T-helper 2 cell treated with Interferon-gamma antibody and Interleukin-4, amounts not matched to agents 5 μg/mL and 100 μg/mL, for 36 hours (primary cell): ENCODE data around the gene CAMKMT.

Source experiments
- DNase-seq: peaks from one replicate; pipeline ENCODE4 v3.0.0; 2021; ENCODE audit warnings: low spot score
- H3K27ac Mint-ChIP-seq: one replicate; pipeline ENCODE4 v1.8.0; 2021; ENCODE audit warnings: mild to moderate bottlenecking, mixed read lengths
- H3K27me3 Mint-ChIP-seq: one replicate; pipeline ENCODE4 v1.8.0; 2021; ENCODE audit warnings: low read depth, mixed read lengths
- H3K36me3 Mint-ChIP-seq: one replicate; pipeline ENCODE4 v1.8.0; 2021; ENCODE audit warnings: low read depth, mixed read lengths
- H3K4me1 Mint-ChIP-seq: one replicate; pipeline ENCODE4 v1.8.0; 2021; ENCODE audit warnings: low read depth, mixed read lengths
- H3K4me3 Mint-ChIP-seq: one replicate; pipeline ENCODE4 v1.8.0; 2022; ENCODE audit warnings: mild to moderate bottlenecking, moderate library complexity, mixed read lengths
- H3K9me3 Mint-ChIP-seq: one replicate; pipeline ENCODE4 v1.8.0; 2021; ENCODE audit warnings: mixed read lengths

CAMKMT gene

GRCh38 chr2:44692821-44693220, 331.1 kb downstream of the CAMKMT start:
- Mint-ChIP-seq H3K36me3 (no peaks in the 10 kb centered on the region), H3K9me3 (no peaks in the 10 kb centered on the region), H3K4me1 (no peaks in the 10 kb centered on the region), H3K27me3 (peaks cover 4% of the 10 kb centered on the region), H3K27ac (no peak overlapping the region), H3K4me3 (no peak overlapping the region)
- DNase-seq, result no peak

- Mint-ChIP-seq H3K4me3 (no peak overlapping the region), H3K4me1 (no peaks in the 10 kb centered on the region), H3K36me3 (no peaks in the 10 kb centered on the region), H3K27me3 (peaks cover 7% of the 10 kb centered on the region), H3K9me3 (no peaks in the 10 kb centered on the region), H3K27ac (no peak overlapping the region)
- no peak for DNase-seq
These were observed 339.1 kb downstream of the CAMKMT start for GRCh38 chr2:44700824-44701223.

- Mint-ChIP-seq H3K27me3 (peaks cover 2% of the 10 kb centered on the region), H3K9me3 (no peaks in the 10 kb centered on the region), H3K4me1 (peaks cover 7% of the 10 kb centered on the region), H3K27ac (no peak overlapping the region), H3K4me3 (no peak overlapping the region), H3K36me3 (no peaks in the 10 kb centered on the region)
- DNase-seq, result no peak
These were observed 343.6 kb downstream of the CAMKMT start for GRCh38 chr2:44705356-44705755.

- no peak for DNase-seq
- H3K27ac Mint-ChIP-seq, result no peak overlapping the region
- peaks cover 2% of the 10 kb centered on the region for H3K27me3 Mint-ChIP-seq
- H3K4me3 Mint-ChIP-seq, result no peak overlapping the region
- no peaks in the 10 kb centered on the region for H3K36me3 Mint-ChIP-seq
- no peaks in the 10 kb centered on the region for H3K9me3 Mint-ChIP-seq
- peaks cover 7% of the 10 kb centered on the region for H3K4me1 Mint-ChIP-seq
These were observed 344.2 kb downstream of the CAMKMT start for GRCh38 chr2:44705876-44706480.

- no peaks in the 10 kb centered on the region for H3K9me3 Mint-ChIP-seq
- H3K27me3 Mint-ChIP-seq, result peaks cover 2% of the 10 kb centered on the region
- H3K27ac Mint-ChIP-seq, result no peak overlapping the region
- no peaks in the 10 kb centered on the region for H3K36me3 Mint-ChIP-seq
- H3K4me1 Mint-ChIP-seq, result peaks cover 7% of the 10 kb centered on the region
- no peak overlapping the region for H3K4me3 Mint-ChIP-seq
- no peak for DNase-seq
These were observed 345.2 kb downstream of the CAMKMT start for GRCh38 chr2:44706681-44707553.

- DNase-seq, result no peak
- Mint-ChIP-seq H3K4me3 (no peak overlapping the region), H3K27ac (no peak overlapping the region), H3K4me1 (peaks cover 7% of the 10 kb centered on the region), H3K36me3 (no peaks in the 10 kb centered on the region), H3K9me3 (no peaks in the 10 kb centered on the region), H3K27me3 (no peaks in the 10 kb centered on the region)
These were observed 346.4 kb downstream of the CAMKMT start for GRCh38 chr2:44707945-44708660.

- H3K27me3 Mint-ChIP-seq, result no peaks in the 10 kb centered on the region
- DNase-seq, result no peak
- no peaks in the 10 kb centered on the region for H3K36me3 Mint-ChIP-seq
- no peak overlapping the region for H3K4me3 Mint-ChIP-seq
- no peaks in the 10 kb centered on the region for H3K9me3 Mint-ChIP-seq
- peaks cover 7% of the 10 kb centered on the region for H3K4me1 Mint-ChIP-seq
- H3K27ac Mint-ChIP-seq, result no peak overlapping the region
These were observed 346.9 kb downstream of the CAMKMT start for GRCh38 chr2:44708661-44709000.

- Mint-ChIP-seq H3K4me1 (peaks cover 5% of the 10 kb centered on the region), H3K36me3 (no peaks in the 10 kb centered on the region), H3K4me3 (no peak overlapping the region), H3K27me3 (no peaks in the 10 kb centered on the region), H3K9me3 (no peaks in the 10 kb centered on the region), H3K27ac (no peak overlapping the region)
- DNase-seq, result no peak
These were observed 351.4 kb downstream of the CAMKMT start for GRCh38 chr2:44713170-44713569.

GRCh38 chr2:44715671-44716081, 353.9 kb downstream of the CAMKMT start:
- Mint-ChIP-seq H3K36me3 (no peaks in the 10 kb centered on the region), H3K27me3 (no peaks in the 10 kb centered on the region), H3K4me1 (no peaks in the 10 kb centered on the region), H3K9me3 (no peaks in the 10 kb centered on the region), H3K4me3 (no peak overlapping the region), H3K27ac (no peak overlapping the region)
- DNase-seq, result no peak

GRCh38 chr2:44716131-44716530, 354.4 kb downstream of the CAMKMT start:
- H3K9me3 Mint-ChIP-seq, result no peaks in the 10 kb centered on the region
- H3K36me3 Mint-ChIP-seq, result no peaks in the 10 kb centered on the region
- no peak for DNase-seq
- no peak overlapping the region for H3K4me3 Mint-ChIP-seq
- no peaks in the 10 kb centered on the region for H3K27me3 Mint-ChIP-seq
- H3K4me1 Mint-ChIP-seq, result no peaks in the 10 kb centered on the region
- H3K27ac Mint-ChIP-seq, result no peak overlapping the region

- H3K27me3 Mint-ChIP-seq, result no peaks in the 10 kb centered on the region
- no peak overlapping the region for H3K27ac Mint-ChIP-seq
- no peak overlapping the region for H3K4me3 Mint-ChIP-seq
- H3K9me3 Mint-ChIP-seq, result no peaks in the 10 kb centered on the region
- DNase-seq, result no peak
- H3K36me3 Mint-ChIP-seq, result no peaks in the 10 kb centered on the region
- H3K4me1 Mint-ChIP-seq, result no peaks in the 10 kb centered on the region
These were observed 356.7 kb downstream of the CAMKMT start for GRCh38 chr2:44718431-44718830.

GRCh38 chr2:44719562-44719961, 357.8 kb downstream of the CAMKMT start:
- Mint-ChIP-seq H3K36me3 (no peaks in the 10 kb centered on the region), H3K27me3 (no peaks in the 10 kb centered on the region), H3K4me1 (no peaks in the 10 kb centered on the region), H3K4me3 (no peak overlapping the region), H3K9me3 (no peaks in the 10 kb centered on the region), H3K27ac (no peak overlapping the region)
- no peak for DNase-seq

GRCh38 chr2:44722026-44722625, 360.4 kb downstream of the CAMKMT start:
- no peak for DNase-seq
- Mint-ChIP-seq H3K9me3 (no peaks in the 10 kb centered on the region), H3K4me3 (no peak overlapping the region), H3K36me3 (no peaks in the 10 kb centered on the region), H3K4me1 (no peaks in the 10 kb centered on the region), H3K27ac (no peak overlapping the region), H3K27me3 (peaks cover under 1% of the 10 kb centered on the region)

- Mint-ChIP-seq H3K27me3 (peaks cover 4% of the 10 kb centered on the region), H3K9me3 (no peaks in the 10 kb centered on the region), H3K36me3 (no peaks in the 10 kb centered on the region), H3K4me1 (no peaks in the 10 kb centered on the region), H3K4me3 (no peak overlapping the region), H3K27ac (no peak overlapping the region)
- DNase-seq, result no peak
These were observed 362.2 kb downstream of the CAMKMT start for GRCh38 chr2:44723921-44724320.
